Endothelial cell of umbilical vein (primary cell): ENCODE measurements around the gene PRDM16. TPM values are rescaled to one million over a fixed set of nuclear protein-coding genes. Genes with fewer than 3 reads are reported as not detected.

Experiments
- BruUV-seq: library from RNA; stranded (reverse); fragments of 400-500 nt; replicated peaks from 2 replicates; lab custom pipeline; 2021; lab: Mats Ljungman, UMichigan
- CTCF ChIA-PET: fragments of 300-600, 350-600 bp; sonication (Branson Sonifier 250); formaldehyde crosslinking; loops from one replicate; lab custom pipeline; 2021; ENCODE audit warnings: antibody characterized with exemption, inconsistent platforms; lab: Charles Lee
- POLR2A ChIA-PET: fragments of 300-600, 350-600 bp; sonication (Branson Sonifier 250); formaldehyde crosslinking; loops from one replicate; lab custom pipeline; 2021; ENCODE audit warnings: antibody characterized with exemption, inconsistent platforms; lab: Charles Lee
- DNase-seq: peaks from one replicate; pipeline ENCODE4 v3.0.0-alpha.2; 2011; ENCODE audit warnings: low read depth, low spot score
- FAIRE-seq: peaks from 2 replicates; lab custom pipeline; 2011; peaks lifted over from hg19 to GRCh38; lab: Jason Lieb, UNC
- H2AFZ ChIP-seq: 2 replicates; pipeline ENCODE4 v1.6.0; 2012; ENCODE audit warnings: low read depth, low read length, control low read depth, inconsistent platforms
- H3K27ac ChIP-seq: 2 replicates; pipeline ENCODE4 v1.5.1; 2011; ENCODE audit warnings: low read depth, mild to moderate bottlenecking, control low read depth, low read length, moderate library complexity; ENCODE audit not compliant: insufficient read depth
- H3K27me3 ChIP-seq, 2 experiments: 2 replicates each; pipeline versions ENCODE4 v1.6.0 to v1.6.1; 2011; ENCODE audit warnings: low read length in 2 of 2, mixed read lengths in 1 of 2; ENCODE audit not compliant: control insufficient read depth in 2 of 2, insufficient read depth in 2 of 2
- H3K36me3 ChIP-seq, 2 experiments: 2 replicates in 1 of 2; 3 replicates in 1 of 2; pipeline ENCODE4 v1.5.1; 2011; ENCODE audit warnings: low read length in 2 of 2, mild to moderate bottlenecking in 1 of 2, moderate library complexity in 1 of 2; ENCODE audit not compliant: control insufficient read depth in 2 of 2, insufficient read depth in 2 of 2; ENCODE audit errors: extremely low read depth in 1 of 2
- H3K4me1 ChIP-seq: 3 replicates; pipeline ENCODE4 v1.5.1; 2011; ENCODE audit warnings: mild to moderate bottlenecking, low read length; ENCODE audit not compliant: control insufficient read depth, insufficient read depth; ENCODE audit errors: extremely low read depth
- H3K4me2 ChIP-seq: 2 replicates; pipeline ENCODE4 v1.6.1; 2011; ENCODE audit warnings: low read length, control low read depth, mixed read lengths; ENCODE audit not compliant: insufficient read depth
- H3K4me3 ChIP-seq, 3 experiments: fragments of 200-600 bp in 1 of 3; sonication (generic), shearing (Covaris generic) in 1 of 3; replicated peaks in 1 of 3; 2 replicates each; pipeline ENCODE4 v1.5.1; 2011 to 2016; ENCODE audit warnings: control low read depth in 3 of 3, low read length in 3 of 3, mild to moderate bottlenecking in 2 of 3, inconsistent platforms in 1 of 3, low read depth in 1 of 3, moderate library complexity in 1 of 3; ENCODE audit not compliant: insufficient read depth in 1 of 3
- H3K79me2 ChIP-seq: 2 replicates; pipeline ENCODE4 v1.6.0; 2012; ENCODE audit warnings: low read length, inconsistent platforms; ENCODE audit not compliant: control insufficient read depth, insufficient read depth
- H3K9ac ChIP-seq: replicated peaks from 2 replicates; pipeline ENCODE3; 2011; ENCODE audit warnings: low read length, control low read depth; ENCODE audit not compliant: insufficient read depth; ENCODE audit errors: extremely low read depth
- H3K9me1 ChIP-seq: replicated peaks from 3 replicates; pipeline ENCODE4 v1.6.0; 2011; ENCODE audit warnings: mild to moderate bottlenecking, low read length; ENCODE audit not compliant: control insufficient read depth, insufficient read depth; ENCODE audit errors: extremely low read depth
- H3K9me3 ChIP-seq: replicated peaks from 2 replicates; pipeline ENCODE4 v1.5.1; 2012; ENCODE audit warnings: low read length, inconsistent platforms; ENCODE audit not compliant: control insufficient read depth, insufficient read depth
- H4K20me1 ChIP-seq: replicated peaks from 2 replicates; pipeline ENCODE3; 2011; ENCODE audit warnings: mild to moderate bottlenecking, low read length; ENCODE audit not compliant: control insufficient read depth, insufficient read depth; ENCODE audit errors: extremely low read depth
- EZH2 ChIP-seq: IDR thresholded peaks from 2 replicates; pipeline ENCODE4 v1.6.1; 2012; ENCODE audit warnings: borderline replicate concordance, low read depth, mild to moderate bottlenecking, moderate library complexity, low read length, inconsistent platforms; ENCODE audit not compliant: severe bottlenecking
- GATA2 ChIP-seq: IDR thresholded peaks from 2 replicates; pipeline ENCODE4 v1.7.0; 2011; ENCODE audit warnings: low read depth, mild to moderate bottlenecking, moderate library complexity, mixed read lengths, low read length; ENCODE audit not compliant: insufficient read length, insufficient read depth
- MYC ChIP-seq: IDR thresholded peaks from one replicate; pipeline ENCODE4 v1.6.1; 2011; ENCODE audit warnings: mild to moderate bottlenecking, low read depth, low read length
- POLR2A ChIP-seq: IDR thresholded peaks from 2 replicates; pipeline ENCODE4 v1.6.1; 2012; ENCODE audit warnings: low read depth, mild to moderate bottlenecking, control low read depth, low read length
- dilution Hi-C: fragments of 300-500 bp; cut with MboI; formaldehyde crosslinking; loops from one replicate; pipeline ENCODE4 v1.15.0; 2019; ENCODE audit warnings: low sequenced_read_pairs; ENCODE audit not compliant: extremely low pct_ligation_motif_present
- intact Hi-C: fragments of 100-400 bp; cut with micrococcal nuclease; formaldehyde crosslinking; loops from one replicate; pipeline ENCODE4 v1.10.0; 2022
- polyA plus RNA-seq, 4 experiments: library from polyadenylated mRNA; depleted of rRNA in 3 of 4; stranded (reverse) in 3 of 4; unstranded in 1 of 4; fragments of >200 nt; gene quantifications; 2 replicates each; pipeline versions ENCODE4 v1.2.1 to v1.2.3, GENCODE V29; 2011 to 2012; ENCODE audit warnings: missing spikeins in 1 of 4
- total RNA-seq: library from RNA; stranded (reverse); gene quantifications from 2 replicates; pipeline ENCODE4 v1.2.3, GENCODE V29; 2021

The PRDM16 gene
- total and polyA plus RNA-seq, 2 donors (not counting 3 experiments of a cell fraction or from before 2014, with no cell fraction given) = not detected

DNA sequence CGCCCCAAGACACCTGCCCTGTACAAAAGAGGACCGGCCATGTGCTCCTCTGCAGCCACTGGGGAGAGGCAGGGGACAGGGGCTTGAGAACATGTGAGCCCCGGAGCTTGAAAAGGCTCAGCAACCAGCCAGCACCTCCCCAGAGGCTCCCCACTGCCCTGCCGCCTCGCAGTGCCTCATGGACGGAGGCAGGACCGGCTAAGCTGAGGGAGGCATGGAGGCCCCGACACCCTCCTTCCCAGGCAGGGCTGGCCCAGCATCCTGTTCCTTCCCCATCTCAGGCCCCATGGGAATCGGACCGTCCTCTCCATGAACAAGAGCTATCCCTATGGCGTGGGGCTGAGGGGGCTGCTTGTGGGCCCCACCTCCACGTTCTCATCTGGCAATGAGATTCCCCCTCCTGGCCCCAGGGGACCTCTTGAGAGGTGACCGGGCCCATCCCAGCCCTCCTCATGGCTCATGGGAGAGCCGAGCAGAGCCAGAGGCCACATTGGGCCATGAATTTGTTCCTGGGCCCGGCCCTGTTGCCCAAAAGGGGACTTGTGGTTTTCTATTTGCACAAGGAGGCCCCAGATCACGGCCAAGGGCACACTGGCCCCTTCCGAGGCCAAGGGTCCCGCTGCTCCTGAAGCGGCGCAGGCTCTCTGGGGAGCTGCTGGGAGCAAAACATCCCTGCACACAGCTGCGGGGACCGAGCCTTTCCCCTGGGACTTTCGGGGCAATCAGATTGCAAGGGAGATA, 320.3 kb downstream of the PRDM16 start:
- no peaks in the 10 kb centered on the region for H3K4me1 ChIP-seq
- H3K9ac ChIP-seq = no peak overlapping the region
- H4K20me1 ChIP-seq = no peaks in the 10 kb centered on the region
- no peaks in the 10 kb centered on the region for H3K36me3 ChIP-seq
- no peak overlapping the region for H2AFZ ChIP-seq
- H3K9me3 ChIP-seq = no peaks in the 10 kb centered on the region
- ChIA-PET POLR2A (no interaction called here), CTCF (no interaction called here)
- H3K9me1 ChIP-seq = no peaks in the 10 kb centered on the region
- intact Hi-C loops (no loop called here), dilution Hi-C loops (no loop called here)
- no peak overlapping the region for H3K4me2 ChIP-seq
- H3K79me2 ChIP-seq = no peaks in the 10 kb centered on the region
- TF ChIP-seq GATA2 (no peak), EZH2 (no peak)
- H3K27ac ChIP-seq = no peak overlapping the region
- BruUV-seq = no TSS peak
- peaks cover 21 to 27% of the 10 kb centered on the region in 2 experiments for H3K27me3 ChIP-seq
- FAIRE-seq (no peak), DNase-seq (no peak)
- H3K4me3 ChIP-seq = no peak overlapping the region

DNA sequence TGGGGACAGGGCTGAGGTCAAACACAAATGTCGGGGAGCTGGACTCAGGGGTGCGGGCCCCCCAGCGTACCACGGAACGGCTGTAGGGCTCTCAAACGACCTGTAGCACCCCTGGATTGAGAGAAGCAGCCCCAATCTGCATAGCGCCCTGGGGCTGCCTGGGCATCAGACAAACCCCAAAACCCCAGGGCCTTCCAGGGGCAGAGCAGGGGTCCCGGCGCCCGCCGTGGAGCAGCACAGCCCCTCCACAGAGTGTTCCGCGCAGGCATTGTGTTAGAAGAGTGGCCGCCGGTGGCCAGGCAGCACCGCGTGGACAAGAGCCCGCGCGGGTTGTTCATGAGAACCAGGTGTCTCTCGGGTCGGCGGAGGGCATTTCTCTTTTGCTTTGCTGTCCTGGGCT, 321.3 kb downstream of the PRDM16 start:
- dilution Hi-C loops = no loop called here
- no TSS peak for BruUV-seq

More for the DNA sequence above, 321.3 kb downstream of the PRDM16 start:
- no peaks in the 10 kb centered on the region for H3K9me3 ChIP-seq
- no peaks in the 10 kb centered on the region for H4K20me1 ChIP-seq
- no peaks in the 10 kb centered on the region for H3K9me1 ChIP-seq
- H3K4me2 ChIP-seq = no peak overlapping the region
- H2AFZ ChIP-seq = no peak overlapping the region
- ChIA-PET POLR2A (no interaction called here), CTCF (no interaction called here)
- no peak overlapping the region for H3K27ac ChIP-seq
- H3K4me1 ChIP-seq = no peaks in the 10 kb centered on the region
- intact Hi-C loops = no loop called here
- no peaks in the 10 kb centered on the region for H3K79me2 ChIP-seq
- no peak overlapping the region for H3K4me3 ChIP-seq
- no peak overlapping the region for H3K9ac ChIP-seq
- H3K27me3 ChIP-seq = peaks cover 27 to 28% of the 10 kb centered on the region in 2 experiments
- FAIRE-seq = no peak
- TF ChIP-seq POLR2A = no peak
- no peak for TF ChIP-seq MYC
- no peaks in the 10 kb centered on the region for H3K36me3 ChIP-seq
- no peak for DNase-seq
